Measurements from ENCODE around the gene ZNF780B. TPM values are rescaled to one million over a fixed set of nuclear protein-coding genes. Genes with fewer than 3 reads are reported as not detected.
"Not testable (repeated sequence)": the region's sequence is repeated elsewhere in the genome, so short reads cannot be mapped to it uniquely, and the experiment has no call there.

ZNF780B gene
- total RNA-seq, 2 donors from 2014 or later = 11.7 to 17.4 TPM

DNA sequence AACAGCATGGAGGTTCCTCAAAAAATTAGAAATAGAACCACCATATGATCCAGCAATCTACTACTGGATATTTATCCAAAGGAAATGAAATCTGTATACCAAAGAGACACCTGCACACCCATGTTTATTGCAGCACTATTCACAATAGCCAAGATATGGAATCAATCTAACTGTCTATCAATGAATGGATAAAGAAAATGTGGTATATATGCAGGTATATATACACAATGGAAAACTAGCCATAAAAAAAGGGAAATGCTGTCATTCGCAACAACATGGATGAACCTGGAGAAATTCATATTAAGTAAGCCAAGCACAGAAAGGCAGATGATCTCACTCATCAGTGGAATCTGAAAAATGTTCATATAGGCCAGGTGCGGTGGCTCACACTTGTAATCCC, 2.5 kb downstream of the ZNF780B start:
- Histone ChIP-seq H3K27ac (no peak overlapping the region), H3K36me3 (no peaks in the 10 kb centered on the region), H3K4me3 (no peak overlapping the region), H3K27me3 (replicated peaks; ENCODE audit: insufficient read depth) (no peaks in the 10 kb centered on the region), H3K4me1 (replicated peaks) (no peaks in the 10 kb centered on the region), H3K9me3 (no peaks in the 10 kb centered on the region)
- no peak for DNase-seq (ENCODE audit: low spot score)
- 97% methylated on average over 2 of the region's 2 CpGs for WGBS
- no peak for TF ChIP-seq POLR2AphosphoS5 (IDR thresholded peaks at IDR 0.05)
- no peak for TF ChIP-seq POLR2A (IDR thresholded peaks at IDR 0.05)
- TF ChIP-seq, protein P1, sequence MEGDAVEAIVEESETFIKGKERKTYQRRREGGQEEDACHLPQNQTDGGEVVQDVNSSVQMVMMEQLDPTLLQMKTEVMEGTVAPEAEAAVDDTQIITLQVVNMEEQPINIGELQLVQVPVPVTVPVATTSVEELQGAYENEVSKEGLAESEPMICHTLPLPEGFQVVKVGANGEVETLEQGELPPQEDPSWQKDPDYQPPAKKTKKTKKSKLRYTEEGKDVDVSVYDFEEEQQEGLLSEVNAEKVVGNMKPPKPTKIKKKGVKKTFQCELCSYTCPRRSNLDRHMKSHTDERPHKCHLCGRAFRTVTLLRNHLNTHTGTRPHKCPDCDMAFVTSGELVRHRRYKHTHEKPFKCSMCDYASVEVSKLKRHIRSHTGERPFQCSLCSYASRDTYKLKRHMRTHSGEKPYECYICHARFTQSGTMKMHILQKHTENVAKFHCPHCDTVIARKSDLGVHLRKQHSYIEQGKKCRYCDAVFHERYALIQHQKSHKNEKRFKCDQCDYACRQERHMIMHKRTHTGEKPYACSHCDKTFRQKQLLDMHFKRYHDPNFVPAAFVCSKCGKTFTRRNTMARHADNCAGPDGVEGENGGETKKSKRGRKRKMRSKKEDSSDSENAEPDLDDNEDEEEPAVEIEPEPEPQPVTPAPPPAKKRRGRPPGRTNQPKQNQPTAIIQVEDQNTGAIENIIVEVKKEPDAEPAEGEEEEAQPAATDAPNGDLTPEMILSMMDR (IDR thresholded peaks at IDR 0.05) = no peak
- intact Hi-C loops (cut with DNase I) = no loop called here

DNA sequence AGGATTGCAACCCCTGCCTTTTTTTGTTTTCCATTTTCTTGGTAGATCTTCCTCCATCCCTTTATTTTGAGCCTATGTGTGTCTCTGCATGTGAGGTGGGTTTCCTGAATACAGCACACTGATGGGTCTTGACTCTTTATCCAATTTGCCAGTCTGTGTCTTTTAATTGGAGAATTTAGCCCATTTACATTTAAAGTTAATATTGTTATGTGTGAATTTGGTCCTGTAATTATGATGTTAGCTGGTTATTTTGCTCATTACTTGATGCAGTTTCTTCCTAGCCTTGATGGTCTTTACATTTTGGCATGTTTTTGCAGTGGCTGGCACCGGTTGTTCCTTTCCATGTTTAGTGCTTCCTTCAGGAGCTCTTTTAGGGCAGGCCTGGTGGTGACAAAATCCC, 14.3 kb downstream of the ZNF780B start:
- 92% methylated on average over 1 of the region's 1 CpG for WGBS
- H3K9me3 ChIP-seq; DNase-seq (ENCODE audit: low spot score); H3K4me1 ChIP-seq (replicated peaks); H3K4me3 ChIP-seq; H3K27ac ChIP-seq; intact Hi-C loops (cut with DNase I); H3K27me3 ChIP-seq (replicated peaks; ENCODE audit: insufficient read depth): not testable (repeated sequence)
- peaks cover 0 to 11% of the 10 kb centered on the region in 2 donors for H3K36me3 ChIP-seq

DNA sequence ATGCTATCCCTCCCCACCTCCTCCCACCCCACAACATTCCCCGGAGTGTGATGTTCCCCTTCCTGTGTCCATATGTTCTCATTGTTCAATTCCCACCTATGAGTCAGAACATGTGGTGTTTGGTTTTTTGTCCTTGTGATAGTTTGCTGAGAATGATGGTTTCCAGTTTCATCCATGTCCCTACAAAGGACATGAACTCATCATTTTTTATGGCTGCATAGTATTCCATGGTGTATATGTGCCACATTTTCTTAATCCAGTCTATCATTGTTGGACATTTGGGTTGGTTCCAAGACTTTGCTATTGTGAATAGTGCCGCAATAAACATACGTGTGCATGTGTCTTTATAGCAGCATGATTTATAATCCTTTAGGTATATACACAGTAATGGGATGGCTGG, 18.0 kb downstream of the ZNF780B start:
- H3K4me1 ChIP-seq (replicated peaks); H3K36me3 ChIP-seq; H3K27me3 ChIP-seq (replicated peaks; ENCODE audit: insufficient read depth); H3K27ac ChIP-seq; H3K4me3 ChIP-seq; DNase-seq (ENCODE audit: low spot score); intact Hi-C loops (cut with DNase I); H3K9me3 ChIP-seq: not testable (repeated sequence)
- WGBS = 98% methylated on average over 2 of the region's 3 CpGs

DNA sequence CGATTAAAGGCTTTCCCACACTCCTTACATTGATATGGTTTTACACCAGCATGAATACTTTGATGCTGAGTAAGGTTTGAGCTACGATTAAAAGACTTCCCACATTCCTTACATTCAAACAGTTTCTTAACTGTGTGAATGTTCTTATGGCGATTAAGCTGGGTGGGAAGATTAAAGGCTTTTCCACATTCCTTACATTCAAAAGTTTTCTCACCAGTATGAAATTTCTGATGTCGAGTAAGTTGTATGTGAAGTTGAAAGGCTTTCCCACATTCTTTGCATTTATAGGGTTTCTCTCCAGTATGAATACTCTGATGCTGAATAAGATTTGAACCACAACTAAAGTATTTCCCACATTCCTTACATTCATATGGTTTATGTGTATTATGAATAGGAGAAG, 20.0 kb downstream of the ZNF780B start:
- Histone ChIP-seq H3K27ac (no peak overlapping the region), H3K36me3 (no peaks in the 10 kb centered on the region), H3K9me3 (peaks cover 4% of the 10 kb centered on the region), H3K4me1 (replicated peaks) (no peaks in the 10 kb centered on the region), H3K27me3 (replicated peaks; ENCODE audit: insufficient read depth) (no peaks in the 10 kb centered on the region), H3K4me3 (no peak overlapping the region)
- 97% methylated on average over 4 of the region's 4 CpGs for WGBS
- intact Hi-C loops (cut with DNase I) = no loop called here
- DNase-seq (ENCODE audit: low spot score) = no peak
- TF ChIP-seq POLR2A (IDR thresholded peaks at IDR 0.05) (no peak), POLR2AphosphoS5 (IDR thresholded peaks at IDR 0.05) (no peak)
- TF ChIP-seq, protein P1 (IDR thresholded peaks at IDR 0.05) = no peak

DNA sequence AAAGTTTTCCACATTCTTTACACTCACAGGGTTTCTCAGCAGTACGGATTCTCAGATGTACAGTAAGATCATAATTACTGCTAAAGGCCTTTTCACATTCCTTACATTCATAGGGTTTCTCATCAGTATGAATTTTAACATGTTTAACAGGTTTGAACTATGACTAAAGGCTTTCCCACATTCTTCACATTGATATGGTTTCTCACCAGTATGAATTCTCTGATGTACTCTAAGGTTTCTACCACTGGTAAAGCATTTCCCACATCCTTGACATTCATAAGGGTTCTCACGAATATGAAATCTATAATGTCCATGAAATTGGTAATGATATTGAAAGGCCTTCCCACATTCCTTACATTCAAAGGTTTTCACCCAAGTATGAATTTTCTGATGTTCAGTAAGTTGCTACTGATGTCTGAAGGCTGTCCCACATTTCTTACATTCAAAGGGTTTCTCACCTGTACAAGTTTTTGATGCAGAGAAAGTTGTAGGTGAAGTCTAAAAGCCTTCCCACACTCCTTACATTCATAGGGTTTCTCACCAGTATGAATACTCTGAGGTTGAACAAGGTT, 22.0 kb downstream of the ZNF780B start:
- Histone ChIP-seq H3K27me3 (replicated peaks; ENCODE audit: insufficient read depth) (no peaks in the 10 kb centered on the region), H3K4me1 (replicated peaks) (no peaks in the 10 kb centered on the region), H3K27ac (no peak overlapping the region), H3K36me3 (no peaks in the 10 kb centered on the region), H3K4me3 (no peak overlapping the region), H3K9me3 (peaks cover 4% of the 10 kb centered on the region)
- whole genome bisulfite sequencing = 97% methylated on average over 2 of the region's 2 CpGs
- no peak for TF ChIP-seq POLR2AphosphoS5 (IDR thresholded peaks at IDR 0.05)
- TF ChIP-seq, protein P1 (IDR thresholded peaks at IDR 0.05) = no peak
- TF ChIP-seq POLR2A (IDR thresholded peaks at IDR 0.05) = no peak
- intact Hi-C loops (cut with DNase I) = no loop called here
- no peak for DNase-seq (ENCODE audit: low spot score)

DNA sequence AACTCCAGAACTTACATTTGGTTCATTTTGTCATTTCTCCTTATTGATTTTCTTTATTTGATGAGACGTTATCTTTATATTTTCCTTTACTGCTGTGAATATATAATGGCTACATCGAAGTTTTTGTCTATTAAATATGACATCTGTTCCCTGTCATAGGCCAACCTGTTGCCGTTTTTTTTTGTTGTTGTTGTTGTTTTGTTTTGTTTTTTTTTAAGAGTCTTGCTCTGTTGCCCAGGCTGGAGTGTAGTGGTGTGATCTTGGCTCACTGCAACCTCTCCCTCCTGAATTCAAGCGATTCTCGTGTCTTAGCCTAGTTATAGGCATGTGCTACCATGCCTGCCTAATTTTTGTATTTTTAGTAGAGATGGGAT, 29.4 kb downstream of the ZNF780B start:
- Histone ChIP-seq H3K4me3 (no peak overlapping the region), H3K36me3 (no peaks in the 10 kb centered on the region), H3K4me1 (replicated peaks) (no peaks in the 10 kb centered on the region), H3K27ac (no peak overlapping the region), H3K27me3 (replicated peaks; ENCODE audit: insufficient read depth) (no peaks in the 10 kb centered on the region), H3K9me3 (peaks cover 6% of the 10 kb centered on the region)
- 97% methylated on average over 5 of the region's 5 CpGs for WGBS
- no peak for TF ChIP-seq POLR2AphosphoS5 (IDR thresholded peaks at IDR 0.05)
- TF ChIP-seq, protein P1 (IDR thresholded peaks at IDR 0.05) = no peak
- TF ChIP-seq POLR2A (IDR thresholded peaks at IDR 0.05) = no peak
- intact Hi-C loops (cut with DNase I) = no loop called here
- DNase-seq (ENCODE audit: low spot score) = no peak
